GM21576 (cell line): ENCODE results near the gene PATJ.
"Not testable (repeated sequence)": the region's sequence is repeated elsewhere in the genome, so short reads cannot be mapped to it uniquely, and the experiment has no call there.

ENCODE experiments used
- ATAC-seq: cut with Tn5 transposase; IDR thresholded peaks from one replicate; pipeline ENCODE4 v1.9.1; 2021; ENCODE audit warnings: mild to moderate bottlenecking, moderate library complexity; ENCODE audit not compliant: unreplicated experiment

PATJ gene

GRCh38 chr1:61887076-61887867, 145.0 kb downstream of the PATJ start:
- ATAC-seq, result no peak

- no peak for ATAC-seq
These were observed 145.8 kb downstream of the PATJ start for GRCh38 chr1:61887931-61888564.

GRCh38 chr1:61888808-61889207, 146.5 kb downstream of the PATJ start:
- no peak for ATAC-seq

GRCh38 chr1:61890435-61890834, 148.2 kb downstream of the PATJ start:
- ATAC-seq, result not testable (repeated sequence)

GRCh38 chr1:61892977-61893376, 150.7 kb downstream of the PATJ start:
- no peak for ATAC-seq

GRCh38 chr1:61894296-61894695, 152.0 kb downstream of the PATJ start:
- not testable (repeated sequence) for ATAC-seq

- ATAC-seq, result no peak
These were observed 152.9 kb downstream of the PATJ start for GRCh38 chr1:61895175-61895574.

- ATAC-seq, result no peak
These were observed 156.4 kb downstream of the PATJ start for GRCh38 chr1:61898658-61899057.

- no peak for ATAC-seq
These were observed 162.1 kb downstream of the PATJ start for GRCh38 chr1:61904354-61904753.

GRCh38 chr1:61907102-61907501, 164.8 kb downstream of the PATJ start:
- no peak for ATAC-seq

GRCh38 chr1:61910035-61910434, 167.8 kb downstream of the PATJ start:
- ATAC-seq, result no peak

- no peak for ATAC-seq
These were observed 172.7 kb downstream of the PATJ start for GRCh38 chr1:61914823-61915482.

- ATAC-seq, result no peak
These were observed 179.2 kb downstream of the PATJ start for GRCh38 chr1:61921435-61921834.

- no peak for ATAC-seq
These were observed 180.7 kb downstream of the PATJ start for GRCh38 chr1:61922950-61923480.

GRCh38 chr1:61925591-61926298, 183.5 kb downstream of the PATJ start:
- ATAC-seq, result no peak

GRCh38 chr1:61926597-61926996, 184.3 kb downstream of the PATJ start:
- no peak for ATAC-seq

GRCh38 chr1:61930116-61930645, 187.9 kb downstream of the PATJ start:
- ATAC-seq, result no peak

GRCh38 chr1:61931587-61932279, 189.5 kb downstream of the PATJ start:
- ATAC-seq, result no peak

- ATAC-seq, result no peak
These were observed 193.2 kb downstream of the PATJ start for GRCh38 chr1:61935516-61935915.

- ATAC-seq, result no peak
These were observed 194.6 kb downstream of the PATJ start for GRCh38 chr1:61936839-61937238.
